PFSK-1 (cell line): ENCODE results near the gene IKZF2.

ENCODE experiments used
- FOXP2 ChIP-seq: optimal IDR thresholded peaks from 2 replicates; pipeline ENCODE3; 2011; ENCODE audit warnings: borderline replicate concordance, control low read depth, inconsistent platforms; ENCODE audit not compliant: insufficient read depth; ENCODE audit errors: extremely low read length, extremely low read depth
- POLR2AphosphoS5 ChIP-seq: IDR thresholded peaks from 2 replicates; pipeline ENCODE4 v1.6.1; 2012; ENCODE audit warnings: low read depth, mild to moderate bottlenecking, control low read depth, low read length, moderate library complexity
- SIN3A ChIP-seq: IDR thresholded peaks from 2 replicates; pipeline ENCODE4 v1.6.1; 2012; ENCODE audit warnings: mild to moderate bottlenecking, low read length, moderate library complexity, borderline replicate concordance; ENCODE audit not compliant: insufficient read depth
- TAF1 ChIP-seq: IDR thresholded peaks from 2 replicates; pipeline ENCODE4 v1.6.1; 2012; ENCODE audit warnings: low read length, control low read depth, borderline replicate concordance; ENCODE audit not compliant: insufficient read depth
- TF ChIP-seq, protein P1 (sequence below), 2 experiments: IDR thresholded peaks; 2 replicates each; pipeline versions ENCODE4 v1.6.1 to v1.8.0; 2011 to 2012; ENCODE audit warnings: low read depth in 2 of 2, low read length in 2 of 2, control low read depth in 1 of 2, inconsistent platforms in 1 of 2, mild to moderate bottlenecking in 1 of 2, moderate library complexity in 1 of 2; ENCODE audit not compliant: insufficient read depth in 1 of 2

IKZF2 gene

DNA sequence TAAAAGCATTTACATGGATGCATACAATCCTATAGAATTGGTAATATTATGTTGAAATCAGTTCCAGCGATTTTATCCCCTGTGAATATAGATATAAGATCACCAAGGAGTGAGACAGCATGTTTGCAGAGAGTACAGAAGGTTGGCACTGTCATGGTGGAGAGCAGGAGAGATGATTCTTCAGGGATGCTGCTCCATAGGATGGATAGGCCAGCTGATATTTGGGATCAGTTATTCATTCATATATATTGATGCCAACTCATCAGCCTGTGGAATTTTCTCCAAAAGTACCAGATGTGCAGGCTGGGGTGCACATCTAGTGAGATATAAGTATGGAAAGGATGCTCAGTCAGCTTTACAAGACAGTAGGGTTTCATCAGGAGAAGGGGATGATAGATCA, 139.9 kb downstream of the IKZF2 start:
- TF ChIP-seq SIN3A = no peak

DNA sequence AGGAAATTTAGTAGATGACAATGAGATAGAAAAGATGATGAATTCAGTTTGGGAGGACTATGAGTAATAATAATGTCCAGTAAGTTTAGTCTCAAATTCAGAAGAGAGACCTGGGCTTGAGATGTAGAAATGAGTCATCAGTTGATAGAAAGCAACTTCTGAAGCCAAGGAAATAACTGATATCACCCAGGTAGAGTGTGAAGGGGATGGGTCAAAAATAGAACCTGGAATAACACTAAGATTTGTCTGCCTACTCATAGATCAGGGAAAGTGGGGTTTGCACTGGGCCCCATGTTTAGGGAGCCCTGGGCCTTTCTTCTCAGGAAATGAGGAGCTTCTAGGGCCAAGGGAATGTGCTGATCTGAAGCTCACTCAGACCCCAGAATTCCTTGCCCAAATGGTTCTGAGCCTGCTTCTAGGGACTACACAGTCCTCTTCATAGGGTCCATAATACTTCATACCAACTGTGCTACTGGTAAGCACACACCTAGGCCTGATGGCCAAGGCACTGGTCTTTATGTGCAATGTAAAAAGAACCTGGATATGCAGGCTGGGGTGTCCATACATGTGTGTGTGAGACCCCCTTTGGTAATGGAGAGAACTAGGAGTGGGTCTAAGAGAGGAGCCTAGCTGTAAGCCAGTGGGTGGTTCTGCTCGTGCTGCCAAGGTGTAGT, 141.2 kb downstream of the IKZF2 start:
- TF ChIP-seq TAF1 (no peak), FOXP2 (no peak), SIN3A (no peak)
- TF ChIP-seq, protein P1, sequence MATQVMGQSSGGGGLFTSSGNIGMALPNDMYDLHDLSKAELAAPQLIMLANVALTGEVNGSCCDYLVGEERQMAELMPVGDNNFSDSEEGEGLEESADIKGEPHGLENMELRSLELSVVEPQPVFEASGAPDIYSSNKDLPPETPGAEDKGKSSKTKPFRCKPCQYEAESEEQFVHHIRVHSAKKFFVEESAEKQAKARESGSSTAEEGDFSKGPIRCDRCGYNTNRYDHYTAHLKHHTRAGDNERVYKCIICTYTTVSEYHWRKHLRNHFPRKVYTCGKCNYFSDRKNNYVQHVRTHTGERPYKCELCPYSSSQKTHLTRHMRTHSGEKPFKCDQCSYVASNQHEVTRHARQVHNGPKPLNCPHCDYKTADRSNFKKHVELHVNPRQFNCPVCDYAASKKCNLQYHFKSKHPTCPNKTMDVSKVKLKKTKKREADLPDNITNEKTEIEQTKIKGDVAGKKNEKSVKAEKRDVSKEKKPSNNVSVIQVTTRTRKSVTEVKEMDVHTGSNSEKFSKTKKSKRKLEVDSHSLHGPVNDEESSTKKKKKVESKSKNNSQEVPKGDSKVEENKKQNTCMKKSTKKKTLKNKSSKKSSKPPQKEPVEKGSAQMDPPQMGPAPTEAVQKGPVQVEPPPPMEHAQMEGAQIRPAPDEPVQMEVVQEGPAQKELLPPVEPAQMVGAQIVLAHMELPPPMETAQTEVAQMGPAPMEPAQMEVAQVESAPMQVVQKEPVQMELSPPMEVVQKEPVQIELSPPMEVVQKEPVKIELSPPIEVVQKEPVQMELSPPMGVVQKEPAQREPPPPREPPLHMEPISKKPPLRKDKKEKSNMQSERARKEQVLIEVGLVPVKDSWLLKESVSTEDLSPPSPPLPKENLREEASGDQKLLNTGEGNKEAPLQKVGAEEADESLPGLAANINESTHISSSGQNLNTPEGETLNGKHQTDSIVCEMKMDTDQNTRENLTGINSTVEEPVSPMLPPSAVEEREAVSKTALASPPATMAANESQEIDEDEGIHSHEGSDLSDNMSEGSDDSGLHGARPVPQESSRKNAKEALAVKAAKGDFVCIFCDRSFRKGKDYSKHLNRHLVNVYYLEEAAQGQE (IDR thresholded peaks at IDR 0.05; ENCODE audit: insufficient read depth in 1 of 2, low read depth in 2 of 2, low read length in 2 of 2) = no peak

DNA sequence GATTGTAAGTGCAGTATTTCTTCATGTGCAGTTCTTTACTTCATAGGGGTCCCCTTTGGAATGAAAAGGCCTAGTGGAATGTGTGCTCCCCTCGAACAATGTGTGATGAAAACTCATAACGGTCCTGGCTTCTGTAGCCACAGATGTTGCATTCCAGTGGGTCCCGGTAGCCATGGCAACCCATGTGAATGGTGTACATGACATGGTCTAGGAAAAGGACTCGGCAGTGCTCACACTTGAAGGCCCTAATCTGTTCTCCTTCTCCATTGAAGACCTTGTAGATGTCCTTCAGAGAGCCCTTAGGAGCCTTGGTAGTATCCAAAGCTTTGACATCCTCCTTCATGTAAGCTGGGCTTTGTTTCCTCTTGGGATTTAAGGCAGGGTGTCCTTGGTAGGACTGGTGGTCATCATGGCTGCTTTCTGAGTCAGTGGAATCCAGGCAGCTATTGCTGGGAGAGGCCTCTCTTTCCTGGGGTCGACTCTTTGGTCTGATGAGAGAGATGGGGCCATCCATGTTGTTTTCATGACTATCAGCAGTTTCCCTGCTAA, 144.0 kb downstream of the IKZF2 start:
- TF ChIP-seq, protein P1 (IDR thresholded peaks at IDR 0.05; ENCODE audit: insufficient read depth in 1 of 2, low read depth in 2 of 2, low read length in 2 of 2) = no peak
- TF ChIP-seq FOXP2 = no peak
- no peak for TF ChIP-seq SIN3A
- no peak for TF ChIP-seq TAF1
- no peak for TF ChIP-seq POLR2AphosphoS5

DNA sequence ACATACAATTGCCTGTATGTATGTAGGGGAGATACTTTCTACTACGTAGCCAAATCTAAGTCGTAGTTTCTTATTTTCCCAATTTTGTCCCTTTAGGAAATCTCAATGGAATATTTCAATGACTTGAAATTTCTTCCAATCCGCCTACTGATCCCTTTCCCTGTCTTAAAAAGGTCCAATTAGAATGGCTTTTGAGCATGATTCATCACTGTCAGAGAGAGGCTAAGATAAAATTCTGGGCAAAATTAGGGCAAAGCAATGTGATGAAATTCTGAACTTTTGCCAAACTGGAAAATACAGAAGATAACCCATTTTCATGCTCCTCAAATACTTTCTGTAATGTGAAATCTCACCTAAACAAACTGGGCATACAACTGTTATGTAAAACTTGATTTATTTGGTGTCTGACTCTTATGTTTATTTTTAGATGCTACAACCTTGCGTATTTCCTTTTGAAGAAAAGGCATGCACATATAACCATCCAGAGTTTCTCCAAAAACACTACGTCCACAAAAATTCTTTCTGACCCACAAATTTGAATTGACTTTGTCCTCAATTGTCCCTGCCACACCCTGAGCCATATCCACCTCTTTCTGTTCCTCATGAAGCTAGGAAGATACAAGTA, 147.1 kb downstream of the IKZF2 start:
- no peak for TF ChIP-seq FOXP2
- TF ChIP-seq, protein P1 (IDR thresholded peaks at IDR 0.05; ENCODE audit: insufficient read depth in 1 of 2, low read depth in 2 of 2, low read length in 2 of 2) = no peak
- no peak for TF ChIP-seq TAF1
- TF ChIP-seq POLR2AphosphoS5 = no peak
- TF ChIP-seq SIN3A = no peak

DNA sequence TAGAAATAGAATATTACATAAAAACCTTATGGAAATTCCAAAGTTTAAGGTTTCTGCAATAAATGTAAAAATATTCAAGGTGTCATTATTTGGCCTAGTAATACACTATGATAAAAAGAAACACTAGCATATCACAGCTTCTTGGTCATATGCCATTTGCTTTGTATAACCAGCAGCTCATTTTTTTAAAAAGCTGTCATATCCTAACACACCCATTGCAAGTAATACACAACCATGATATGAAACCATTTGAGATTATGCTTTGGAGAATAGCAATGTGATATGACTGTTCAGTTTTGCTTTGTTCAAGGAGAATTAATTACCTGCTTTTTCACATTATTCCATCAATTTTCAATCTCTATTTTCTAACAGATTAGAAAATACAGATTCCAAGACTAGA, 149.0 kb downstream of the IKZF2 start:
- TF ChIP-seq FOXP2 (no peak), SIN3A (no peak), POLR2AphosphoS5 (no peak)
- TF ChIP-seq, protein P1 (IDR thresholded peaks at IDR 0.05; ENCODE audit: insufficient read depth in 1 of 2, low read depth in 2 of 2, low read length in 2 of 2) = no peak
